Cardiac septum (tissue), 1 donor: ENCODE measurements around the gene ABCA1. TPM values are rescaled to one million over a fixed set of nuclear protein-coding genes. Genes with fewer than 3 reads are reported as not detected.
A peak's percentile ranks its signal among the peaks of the same experiment; 100 is the strongest.
"Not testable (repeated sequence)": the region's sequence is repeated elsewhere in the genome, so short reads cannot be mapped to it uniquely, and the experiment has no call there.

Source experiments
- DNase-seq: peaks from one replicate; pipeline ENCODE4 v3.0.0-alpha.2; 2020; ENCODE audit warnings: low spot score
- intact Hi-C: fragments of 100-400 bp; cut with DNase I; formaldehyde crosslinking; loops from one replicate; pipeline ENCODE4 v1.14.0; 2022
- long read RNA-seq: library from polyadenylated mRNA; unstranded; transcript quantifications from one replicate; pipeline ENCODE4 v2.0.0, GENCODE V29; 2021
- total RNA-seq: library from RNA; stranded (reverse); fragmentation: NEBNext Ultra II Directional; extraction: Animal tissue kit (Norgen Biotek cat#: 25700); gene quantifications from one replicate; pipeline ENCODE4 v1.2.1, GENCODE V29; 2021
- donor health status: DM: no; HTN: no; CAD: no.

ABCA1 gene
- total RNA-seq = 5.4 TPM
- long read RNA-seq, partial matches to known transcripts = 1 of 4 reads
- long read RNA-seq, other reads (novel, unspliced or antisense) = 3 of 4 reads

- DNase-seq = peak; percentile 94
Measured at GRCh38 chr9:104927912-104928740, at the start of gene ABCA1. TSS of gene ABCA1 (minus strand) at chr9:104928155. CDS start at chr9:104903679, 24,476 bp downstream.

GRCh38 chr9:104977580-104977979 is 49.6 kb upstream of the ABCA1 start:
- DNase-seq = no peak
- intact Hi-C loops = no loop called here

More at GRCh38 chr9:104927912-104928740, at the start of gene ABCA1:
- intact Hi-C loops = loop anchor here (1.0 to 10.0 kb wide), 4 partner anchors 40 to 317 kb away; partner anchors contain the start of gene SLC44A1

GRCh38 chr9:104977168-104977567 is 49.2 kb upstream of the ABCA1 start:
- no peak for DNase-seq
- intact Hi-C loops = no loop called here

- intact Hi-C loops, DNase-seq: not testable (repeated sequence)
Measured at GRCh38 chr9:104975966-104976595, 48.1 kb upstream of the ABCA1 start.

GRCh38 chr9:104974053-104974962 is 46.4 kb upstream of the ABCA1 start:
- intact Hi-C loops = no loop called here
- DNase-seq = no peak

- DNase-seq = no peak
- intact Hi-C loops = no loop called here
Measured at GRCh38 chr9:104972242-104972866, 44.4 kb upstream of the ABCA1 start.

GRCh38 chr9:104971511-104971910 is 43.6 kb upstream of the ABCA1 start:
- intact Hi-C loops = no loop called here
- DNase-seq = no peak

- intact Hi-C loops = no loop called here
- no peak for DNase-seq
Measured at GRCh38 chr9:104970271-104970987, 42.5 kb upstream of the ABCA1 start.

- intact Hi-C loops = loop anchor here (2.0 kb wide), 2 partner anchors 22 to 188 kb away; no protein-coding TSS in a partner anchor
- no peak for DNase-seq
Measured at GRCh38 chr9:104969116-104969515, 41.2 kb upstream of the ABCA1 start.

GRCh38 chr9:104968025-104968982 is 40.3 kb upstream of the ABCA1 start:
- intact Hi-C loops = loop anchor here (1.0 to 2.0 kb wide), 3 partner anchors 22 to 188 kb away; partner anchors contain the start of gene ABCA1
- peak; percentile 95 for DNase-seq

GRCh38 chr9:104963076-104963475 is 35.1 kb upstream of the ABCA1 start:
- intact Hi-C loops = no loop called here
- no peak for DNase-seq

GRCh38 chr9:104961701-104962359 is 33.9 kb upstream of the ABCA1 start:
- no peak for DNase-seq
- intact Hi-C loops = no loop called here

- intact Hi-C loops = no loop called here
- DNase-seq = no peak
Measured at GRCh38 chr9:104961238-104961637, 33.3 kb upstream of the ABCA1 start.

- intact Hi-C loops = no loop called here
- DNase-seq = no peak
Measured at GRCh38 chr9:104960662-104961061, 32.7 kb upstream of the ABCA1 start.

GRCh38 chr9:104958751-104959150 is 30.8 kb upstream of the ABCA1 start:
- intact Hi-C loops = no loop called here

GRCh38 chr9:104958006-104958405 is 30.1 kb upstream of the ABCA1 start:
- DNase-seq, intact Hi-C loops: not testable (repeated sequence)

More at GRCh38 chr9:104958751-104959150, 30.8 kb upstream of the ABCA1 start:
- DNase-seq = no peak

GRCh38 chr9:104951487-104951886 is 23.5 kb upstream of the ABCA1 start:
- no peak for DNase-seq
- intact Hi-C loops = no loop called here
